HepG2 (cell line): ENCODE data around the gene CA7. TPM values are rescaled to one million over a fixed set of nuclear protein-coding genes. Genes with fewer than 3 reads are reported as not detected.

Experiments used
- AHDC1 ChIP-seq: sonication (generic); formaldehyde crosslinking; IDR thresholded peaks from 2 replicates; pipeline ENCODE4 v1.5.1; 2020; ENCODE audit warnings: mild to moderate bottlenecking, missing genetic modification reagents, borderline replicate concordance
- HDAC6 ChIP-seq: fragments of 200-600 bp; sonication (generic); IDR thresholded peaks from 2 replicates; pipeline ENCODE4 v1.7.0; 2017; ENCODE audit warnings: mild to moderate bottlenecking, antibody characterized with exemption, low read length, low read depth
- KAT7 ChIP-seq: IDR thresholded peaks from 2 replicates; pipeline ENCODE4 v1.6.1; 2018; ENCODE audit warnings: borderline replicate concordance, missing compliant biosample characterization
- MATR3 ChIP-seq: sonication (generic); formaldehyde crosslinking; IDR thresholded peaks from 2 replicates; pipeline ENCODE4 v1.4.0; 2020; ENCODE audit warnings: missing genetic modification reagents
- MLLT10 ChIP-seq: sonication (generic); formaldehyde crosslinking; IDR thresholded peaks from 2 replicates; pipeline ENCODE4 v1.4.0; 2020; ENCODE audit warnings: missing genetic modification reagents
- NFATC3 ChIP-seq: sonication (generic); formaldehyde crosslinking; IDR thresholded peaks from 2 replicates; pipeline ENCODE4 v1.5.1; 2020; ENCODE audit warnings: mild to moderate bottlenecking, missing genetic modification reagents
- PHF20 ChIP-seq: sonication (generic); formaldehyde crosslinking; IDR thresholded peaks from 2 replicates; pipeline ENCODE4 v1.5.0; 2020; ENCODE audit warnings: mild to moderate bottlenecking, missing genetic modification reagents
- POGK ChIP-seq: sonication (generic); formaldehyde crosslinking; conservative IDR thresholded peaks from 2 replicates; pipeline ENCODE4 v1.8.0; 2022; ENCODE audit warnings: mild to moderate bottlenecking, moderate library complexity, missing genetic modification reagents
- RBM39 ChIP-seq: fragments of 200-400 bp; formaldehyde crosslinking; IDR thresholded peaks from one replicate; pipeline ENCODE4 v1.6.1; 2018; ENCODE audit warnings: antibody characterized with exemption, mild to moderate bottlenecking, low read depth, low read length; ENCODE audit not compliant: poor library complexity, severe bottlenecking
- TAF15 ChIP-seq: fragments of 200-400 bp; formaldehyde crosslinking; IDR thresholded peaks from one replicate; pipeline ENCODE4 v1.6.1; 2018; ENCODE audit warnings: mild to moderate bottlenecking, low read depth, low read length; ENCODE audit not compliant: poor library complexity, severe bottlenecking
- WIZ ChIP-seq: sonication (generic); formaldehyde crosslinking; IDR thresholded peaks from 2 replicates; pipeline ENCODE4 v1.5.1; 2020; ENCODE audit warnings: mild to moderate bottlenecking, missing genetic modification reagents
- ZBTB25 ChIP-seq: IDR thresholded peaks from 2 replicates; pipeline ENCODE4 v1.6.1; 2018; ENCODE audit warnings: missing genetic modification reagents
- ZMAT5 ChIP-seq: sonication (generic); formaldehyde crosslinking; IDR thresholded peaks from 2 replicates; pipeline ENCODE4 v1.5.0; 2020; ENCODE audit warnings: mild to moderate bottlenecking, low read depth, missing genetic modification reagents, borderline replicate concordance
- ZNF446 ChIP-seq: sonication (generic); formaldehyde crosslinking; IDR thresholded peaks from 2 replicates; pipeline ENCODE4 v1.5.0; 2020; ENCODE audit warnings: mild to moderate bottlenecking, missing genetic modification reagents
- ZNF513 ChIP-seq: sonication (generic); formaldehyde crosslinking; conservative IDR thresholded peaks from 2 replicates; pipeline ENCODE4 v1.5.0; 2020; ENCODE audit warnings: missing genetic modification reagents
- polyA plus RNA-seq, 8 experiments: library from polyadenylated mRNA; depleted of rRNA in 3 of 8; stranded (reverse) in 7 of 8; unstranded in 1 of 8; fragments of >200 nt; fragmentation: Illumina TruSeq in 4 of 8; extraction: Trizol in 4 of 8; gene quantifications; 2 replicates each; pipeline versions ENCODE4 v1.2.1 to v1.2.3, GENCODE V29; 2011 to 2016; ENCODE audit warnings: low read depth in 4 of 8, missing spikeins in 1 of 8, mixed read lengths in 1 of 8; ENCODE audit not compliant: insufficient read depth in 1 of 8
- total RNA-seq, 5 experiments: library from RNA; depleted of rRNA; stranded (reverse); fragments of >200 nt; fragmentation: Illumina TruSeq; extraction: Trizol; gene quantifications; 2 replicates each; pipeline ENCODE4 v1.2.3, GENCODE V29; 2016; ENCODE audit warnings: low read depth in 1 of 5

CA7 gene
- total and polyA plus RNA-seq, 2 of the 13 experiments (the other 11 are each of a cell fraction or from before 2014, with no cell fraction given): not detected

- TF ChIP-seq AHDC1 (CRISPR knock-in tag) (peak; percentile 57; the same call in 1 of the 2 replicates), WIZ (CRISPR knock-in tag) (no peak; the same call in 1 of the 2 replicates), TAF15 (peak; percentile 34), RBM39 (no peak), PHF20 (CRISPR knock-in tag) (peak; percentile 70), NFATC3 (CRISPR knock-in tag) (no peak), KAT7 (peak; percentile 91), ZBTB25 (peak; percentile 72; the same call in 1 of the 2 replicates), MATR3 (CRISPR knock-in tag) (no peak), MLLT10 (CRISPR knock-in tag) (no peak), ZNF446 (CRISPR knock-in tag) (peak; percentile 56; the same call in 1 of the 2 replicates), ZNF513 (CRISPR knock-in tag) (peak; percentile 96), ZMAT5 (CRISPR knock-in tag) (no peak), HDAC6 (no peak), POGK (CRISPR knock-in tag) (peak; percentile 96)
Observed at GRCh38 chr16:66830422-66831404, 13.5 kb upstream of the CA7 start, which contains the start of gene NAE1 (continued).
